Measurements from ENCODE around the gene SDK1.
"Not testable (repeated sequence)": the region's sequence is repeated elsewhere in the genome, so short reads cannot be mapped to it uniquely, and the experiment has no call there.

The SDK1 gene

GRCh38 chr7:4200546-4201094 is 899.6 kb downstream of the SDK1 start:
- no peak for DNase-seq

- DNase-seq = no peak
Measured at GRCh38 chr7:4201566-4201965, 900.5 kb downstream of the SDK1 start.

GRCh38 chr7:4202154-4202736 is 901.2 kb downstream of the SDK1 start:
- DNase-seq = no peak

- DNase-seq = no peak
Measured at GRCh38 chr7:4202954-4203353, 901.9 kb downstream of the SDK1 start.

- no peak for DNase-seq
Measured at GRCh38 chr7:4203626-4204512, 902.8 kb downstream of the SDK1 start.

GRCh38 chr7:4204513-4205165 is 903.6 kb downstream of the SDK1 start:
- DNase-seq = no peak

GRCh38 chr7:4205828-4206227 is 904.8 kb downstream of the SDK1 start:
- no peak for DNase-seq

- no peak for DNase-seq
Measured at GRCh38 chr7:4207011-4207410, 906.0 kb downstream of the SDK1 start.

GRCh38 chr7:4208086-4208485 is 907.0 kb downstream of the SDK1 start:
- DNase-seq = no peak

GRCh38 chr7:4208586-4208985 is 907.5 kb downstream of the SDK1 start:
- no peak for DNase-seq

GRCh38 chr7:4209126-4209525 is 908.1 kb downstream of the SDK1 start:
- no peak for DNase-seq

- DNase-seq = no peak
Measured at GRCh38 chr7:4209966-4210365, 908.9 kb downstream of the SDK1 start.

- DNase-seq = no peak
Measured at GRCh38 chr7:4210821-4211220, 909.8 kb downstream of the SDK1 start.

- no peak for DNase-seq
Measured at GRCh38 chr7:4211261-4211660, 910.2 kb downstream of the SDK1 start.

GRCh38 chr7:4212376-4212775 is 911.3 kb downstream of the SDK1 start:
- DNase-seq = no peak

GRCh38 chr7:4214291-4215155 is 913.5 kb downstream of the SDK1 start:
- DNase-seq = no peak

GRCh38 chr7:4215176-4215720 is 914.2 kb downstream of the SDK1 start:
- no peak for DNase-seq

- DNase-seq = no peak
Measured at GRCh38 chr7:4216016-4216415, 915.0 kb downstream of the SDK1 start.

GRCh38 chr7:4217126-4217660 is 916.1 kb downstream of the SDK1 start:
- not testable (repeated sequence) for DNase-seq

GRCh38 chr7:4218481-4218880 is 917.4 kb downstream of the SDK1 start:
- DNase-seq = no peak

GRCh38 chr7:4220011-4220410 is 919.0 kb downstream of the SDK1 start:
- no peak for DNase-seq

- no peak for DNase-seq
Measured at GRCh38 chr7:4221043-4221442, 920.0 kb downstream of the SDK1 start.
